GM23338 (cell line): ENCODE results near the gene PRDM1. TPM values are rescaled to one million over a fixed set of nuclear protein-coding genes. Genes with fewer than 3 reads are reported as not detected.

Source experiments
- ATAC-seq: fragments of 200-7000 bp; cut with Tn5 transposase; 3 replicates; pipeline ENCODE4 v1.9.1; 2020
- DNase-seq: peaks from one replicate; pipeline ENCODE4 v3.0.0-alpha.2; 2015; ENCODE audit warnings: low spot score
- H2AFZ ChIP-seq: fragments of 200-600 bp; sonication (generic); 2 replicates; pipeline ENCODE4 v1.8.0; 2016; ENCODE audit warnings: antibody characterized with exemption, mild to moderate bottlenecking, moderate library complexity
- H3F3A ChIP-seq: fragments of 200-600 bp; sonication (generic); replicated peaks from 2 replicates; pipeline ENCODE4 v1.8.0; 2017; ENCODE audit warnings: antibody characterized with exemption, mixed run types, low read depth
- H3K27ac ChIP-seq: fragments of 200-600 bp; sonication (generic); 2 replicates; pipeline ENCODE4 v1.6.1; 2016; ENCODE audit warnings: low read depth
- H3K27me3 ChIP-seq: fragments of 200-600 bp; sonication (generic); 2 replicates; pipeline ENCODE4 v1.8.0; 2016; ENCODE audit warnings: mild to moderate bottlenecking, mixed run types, moderate library complexity; ENCODE audit not compliant: insufficient read depth
- H3K36me3 ChIP-seq: fragments of 200-600 bp; sonication (generic); 2 replicates; pipeline ENCODE4 v1.8.0; 2016; ENCODE audit warnings: mild to moderate bottlenecking; ENCODE audit not compliant: insufficient read depth
- H3K4me1 ChIP-seq: fragments of 200-600 bp; sonication (generic); 2 replicates; pipeline ENCODE4 v1.8.0; 2016; ENCODE audit warnings: mild to moderate bottlenecking, moderate library complexity; ENCODE audit not compliant: insufficient read depth
- H3K4me2 ChIP-seq: fragments of 200-600 bp; sonication (generic); 2 replicates; pipeline ENCODE4 v1.7.1; 2017; ENCODE audit warnings: mixed run types
- H3K4me3 ChIP-seq: fragments of 200-600 bp; sonication (generic); 2 replicates; pipeline ENCODE4 v1.6.1; 2016; ENCODE audit warnings: mixed run types
- H3K79me2 ChIP-seq: fragments of 200-600 bp; sonication (generic); replicated peaks from 2 replicates; pipeline ENCODE4 v1.8.0; 2017; ENCODE audit warnings: mild to moderate bottlenecking; ENCODE audit not compliant: insufficient read depth
- H3K9me2 ChIP-seq: fragments of 200-600 bp; sonication (generic); 2 replicates; pipeline ENCODE4 v1.8.0; 2017; ENCODE audit not compliant: insufficient read depth
- H4K20me1 ChIP-seq: fragments of 200-600 bp; sonication (generic); replicated peaks from 2 replicates; pipeline ENCODE4 v1.8.0; 2017; ENCODE audit warnings: mild to moderate bottlenecking; ENCODE audit not compliant: insufficient read depth
- H3K27ac Mint-ChIP-seq: 2 replicates; pipeline ENCODE4 v1.8.0; 2020; ENCODE audit warnings: inconsistent platforms, mild to moderate bottlenecking, moderate library complexity, mixed read lengths
- H3K27me3 Mint-ChIP-seq: 3 replicates; pipeline ENCODE4 v1.8.0; 2022; ENCODE audit warnings: low read depth, mild to moderate bottlenecking, moderate library complexity, mixed read lengths, inconsistent platforms; ENCODE audit not compliant: insufficient read depth, poor library complexity
- H3K36me3 Mint-ChIP-seq: 3 replicates; pipeline ENCODE4 v1.8.0; 2021; ENCODE audit warnings: low read depth, mild to moderate bottlenecking, inconsistent platforms, moderate library complexity, mixed read lengths
- H3K4me1 Mint-ChIP-seq: 3 replicates; pipeline ENCODE4 v1.8.0; 2020; ENCODE audit warnings: mild to moderate bottlenecking, inconsistent platforms, mixed read lengths
- H3K4me3 Mint-ChIP-seq: 3 replicates; pipeline ENCODE4 v1.8.0; 2021; ENCODE audit warnings: moderate library complexity, mild to moderate bottlenecking, inconsistent platforms, mixed read lengths
- H3K9me3 Mint-ChIP-seq: 3 replicates; pipeline ENCODE4 v1.8.0; 2020; ENCODE audit warnings: moderate library complexity, mild to moderate bottlenecking, inconsistent platforms, mixed read lengths
- CREB1 ChIP-seq: fragments of 250-450 bp; sonication (Bioruptor Pico); IDR thresholded peaks from 2 replicates; pipeline ENCODE4 v1.5.0; 2020; ENCODE audit warnings: low read depth, mild to moderate bottlenecking, moderate library complexity
- CTCF ChIP-seq, 2 experiments: fragments of 200-600 bp in 1 of 2; sonication (generic) in 1 of 2; conservative IDR thresholded peaks; 2 replicates each; pipeline versions ENCODE4 v1.5.1 to v1.6.1; 2016 to 2017; ENCODE audit warnings: antibody characterized with exemption in 2 of 2, low read depth in 2 of 2, mild to moderate bottlenecking in 2 of 2, moderate library complexity in 1 of 2
- ETS1 ChIP-seq: IDR thresholded peaks from 2 replicates; pipeline ENCODE4 v1.6.1; 2016; ENCODE audit warnings: antibody characterized with exemption
- EZH2 ChIP-seq: fragments of 200-600 bp; sonication (generic); IDR thresholded peaks from one replicate; pipeline ENCODE4 v1.8.0; 2017; ENCODE audit warnings: antibody characterized with exemption, mild to moderate bottlenecking, low read depth; ENCODE audit not compliant: unreplicated experiment
- EZH2phosphoT487 ChIP-seq: fragments of 200-600 bp; sonication (generic); IDR thresholded peaks from one replicate; pipeline ENCODE4 v1.8.1; 2018; ENCODE audit warnings: antibody characterized with exemption; ENCODE audit not compliant: unreplicated experiment
- JUNB ChIP-seq: IDR thresholded peaks from one replicate; pipeline ENCODE4 v1.6.1; 2016; ENCODE audit warnings: antibody characterized with exemption; ENCODE audit not compliant: unreplicated experiment
- REST ChIP-seq: IDR thresholded peaks from one replicate; pipeline ENCODE4 v1.6.1; 2018; ENCODE audit warnings: antibody characterized with exemption; ENCODE audit not compliant: unreplicated experiment
- STAT1 ChIP-seq: IDR thresholded peaks from one replicate; pipeline ENCODE4 v1.6.1; 2016; ENCODE audit warnings: antibody characterized with exemption; ENCODE audit not compliant: unreplicated experiment
- ZNF331 ChIP-seq: fragments of 250-450 bp; sonication (Bioruptor Pico); IDR thresholded peaks from 2 replicates; pipeline ENCODE4 v1.5.0; 2020; ENCODE audit warnings: low read depth, mild to moderate bottlenecking, moderate library complexity
- ZNF462 ChIP-seq: fragments of 250-450 bp; sonication (Bioruptor Pico); IDR thresholded peaks from 2 replicates; pipeline ENCODE4 v1.5.0; 2020; ENCODE audit warnings: mild to moderate bottlenecking, moderate library complexity
- polyA plus RNA-seq: library from polyadenylated mRNA; unstranded; fragments of >200 nt; fragmentation: Nextera tagmentation; extraction: Ambion mirVana; gene quantifications from 2 replicates; pipeline ENCODE4 v1.2.1, GENCODE V29; 2016
- total RNA-seq: library from RNA; depleted of rRNA; stranded (reverse); fragments of >200 nt; shearing (Covaris generic); gene quantifications from 2 replicates; pipeline ENCODE4 v1.2.3, GENCODE V29; 2014

The PRDM1 gene
- total and polyA plus RNA-seq, 2 experiments from 2014 or later = 0.65 to 0.73 TPM

GRCh38 chr6:106074146-106074545 is 12.0 kb upstream of the PRDM1 start (continued):
- TF ChIP-seq ZNF462 (CRISPR knock-in tag) (no peak), EZH2phosphoT487 (no peak), ETS1 (no peak), ZNF331 (CRISPR knock-in tag) (no peak)

GRCh38 chr6:106076139-106076538 is 10.0 kb upstream of the PRDM1 start:
- H3K4me3 Mint-ChIP-seq = no peak overlapping the region
- H3K27ac Mint-ChIP-seq = no peak overlapping the region
- TF ChIP-seq STAT1 (no peak), REST (no peak), EZH2 (no peak), JUNB (no peak), ETS1 (no peak), EZH2phosphoT487 (no peak), CTCF (conservative IDR thresholded peaks at IDR 0.05; ENCODE audit: low read depth in 2 of 2) (no peak), CREB1 (no peak)

More at GRCh38 chr6:106076139-106076538, 10.0 kb upstream of the PRDM1 start:
- ATAC-seq (no peak), DNase-seq (no peak)
- Mint-ChIP-seq H3K9me3 (no peaks in the 10 kb centered on the region), H3K27me3 (no peaks in the 10 kb centered on the region), H3K36me3 (no peaks in the 10 kb centered on the region), H3K4me1 (peaks cover 5% of the 10 kb centered on the region; the same call in 2 of the 3 replicates)
- no peak overlapping the region for H3K27ac ChIP-seq
- no peaks in the 10 kb centered on the region for H4K20me1 ChIP-seq
- H3F3A ChIP-seq = no peaks in the 10 kb centered on the region
- H3K79me2 ChIP-seq = no peaks in the 10 kb centered on the region
- no peak overlapping the region for H3K4me3 ChIP-seq
- H3K36me3 ChIP-seq = no peaks in the 10 kb centered on the region
- H3K27me3 ChIP-seq = no peaks in the 10 kb centered on the region
- no peak overlapping the region for H2AFZ ChIP-seq
- no peak overlapping the region for H3K4me2 ChIP-seq
- no peaks in the 10 kb centered on the region; the same call in 1 of the 2 replicates for H3K9me2 ChIP-seq
- no peaks in the 10 kb centered on the region; the same call in 1 of the 2 replicates for H3K4me1 ChIP-seq
